Coronary artery (tissue), 2 donors: Measurements from ENCODE around the gene TRIM8.
A peak's percentile ranks its signal among the peaks of the same experiment; 100 is the strongest.
"Not testable (repeated sequence)": the region's sequence is repeated elsewhere in the genome, so short reads cannot be mapped to it uniquely, and the experiment has no call there.

Source experiments
- DNase-seq: peaks from one replicate; pipeline ENCODE4 v3.0.0-alpha.2; 2017; ENCODE audit warnings: low spot score
- H3K27ac ChIP-seq, 2 donors: fragments of 200-600 bp; sonication (generic); one replicate each; pipeline ENCODE4 v1.5.1; 2016 to 2019
- H3K4me3 ChIP-seq: fragments of 200-600 bp; sonication (generic); 2 replicates; pipeline ENCODE4 v1.5.1; 2016; ENCODE audit warnings: mild to moderate bottlenecking, moderate library complexity
- TF ChIP-seq, protein P1 (sequence below): fragments of 200-600 bp; sonication (generic); IDR thresholded peaks from one replicate; pipeline ENCODE4 v1.5.1; 2019; ENCODE audit warnings: antibody characterized with exemption

TRIM8 gene

DNA sequence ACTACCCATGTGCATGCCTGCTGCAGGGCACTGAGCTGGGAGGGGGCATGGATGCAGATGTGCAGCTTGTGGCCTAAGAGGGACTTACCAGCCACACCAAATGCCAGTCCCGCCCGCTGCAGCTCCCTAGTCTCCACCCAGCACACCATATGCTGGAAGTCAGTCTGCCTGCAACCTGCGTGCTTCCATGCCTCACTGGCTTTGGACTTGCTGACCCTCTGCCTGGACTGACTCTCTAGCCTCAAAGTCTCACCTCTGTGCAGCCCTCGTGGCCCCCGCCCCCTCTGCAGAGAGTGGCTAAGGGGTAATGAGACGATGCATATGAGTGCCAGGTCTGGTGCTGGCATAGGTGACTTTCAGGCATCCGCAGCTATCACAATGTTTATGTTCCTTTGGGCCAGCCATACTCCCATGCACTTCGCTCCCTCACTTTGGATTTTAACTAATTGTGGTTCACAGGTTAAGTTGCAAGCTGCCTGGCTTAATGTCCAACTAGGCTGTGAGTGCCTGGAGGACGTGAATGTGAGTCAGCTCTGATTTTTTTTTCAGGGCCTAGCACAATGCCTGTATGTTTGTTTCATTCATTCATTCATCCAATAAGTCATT, 21.7 kb downstream of the TRIM8 start:
- H3K27ac ChIP-seq = no peak overlapping the region
- H3K4me3 ChIP-seq = no peak overlapping the region
- DNase-seq = no peak
- TF ChIP-seq, protein P1, sequence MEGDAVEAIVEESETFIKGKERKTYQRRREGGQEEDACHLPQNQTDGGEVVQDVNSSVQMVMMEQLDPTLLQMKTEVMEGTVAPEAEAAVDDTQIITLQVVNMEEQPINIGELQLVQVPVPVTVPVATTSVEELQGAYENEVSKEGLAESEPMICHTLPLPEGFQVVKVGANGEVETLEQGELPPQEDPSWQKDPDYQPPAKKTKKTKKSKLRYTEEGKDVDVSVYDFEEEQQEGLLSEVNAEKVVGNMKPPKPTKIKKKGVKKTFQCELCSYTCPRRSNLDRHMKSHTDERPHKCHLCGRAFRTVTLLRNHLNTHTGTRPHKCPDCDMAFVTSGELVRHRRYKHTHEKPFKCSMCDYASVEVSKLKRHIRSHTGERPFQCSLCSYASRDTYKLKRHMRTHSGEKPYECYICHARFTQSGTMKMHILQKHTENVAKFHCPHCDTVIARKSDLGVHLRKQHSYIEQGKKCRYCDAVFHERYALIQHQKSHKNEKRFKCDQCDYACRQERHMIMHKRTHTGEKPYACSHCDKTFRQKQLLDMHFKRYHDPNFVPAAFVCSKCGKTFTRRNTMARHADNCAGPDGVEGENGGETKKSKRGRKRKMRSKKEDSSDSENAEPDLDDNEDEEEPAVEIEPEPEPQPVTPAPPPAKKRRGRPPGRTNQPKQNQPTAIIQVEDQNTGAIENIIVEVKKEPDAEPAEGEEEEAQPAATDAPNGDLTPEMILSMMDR = no peak

DNA sequence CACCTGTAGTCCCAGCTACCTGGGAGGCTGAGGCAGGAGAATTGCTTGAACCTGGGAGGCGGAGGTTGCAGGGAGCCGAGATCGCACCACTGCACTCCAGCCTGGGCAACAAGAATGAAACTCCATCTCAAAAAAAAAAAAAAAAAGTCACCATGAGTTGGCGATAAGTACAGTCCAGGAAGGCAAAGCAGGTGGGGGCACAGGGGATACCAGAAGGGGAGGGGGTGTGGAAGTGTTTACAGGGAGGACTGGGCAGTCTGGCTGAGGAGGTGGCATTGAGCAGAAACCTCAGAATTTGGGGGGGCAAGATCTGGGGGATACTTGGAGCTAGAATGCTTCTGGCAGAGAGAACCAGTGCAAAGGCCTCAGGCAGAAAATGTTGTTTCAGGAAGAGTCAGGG, 23.1 kb downstream of the TRIM8 start:
- H3K27ac ChIP-seq, H3K4me3 ChIP-seq, DNase-seq: not testable (repeated sequence)

DNA sequence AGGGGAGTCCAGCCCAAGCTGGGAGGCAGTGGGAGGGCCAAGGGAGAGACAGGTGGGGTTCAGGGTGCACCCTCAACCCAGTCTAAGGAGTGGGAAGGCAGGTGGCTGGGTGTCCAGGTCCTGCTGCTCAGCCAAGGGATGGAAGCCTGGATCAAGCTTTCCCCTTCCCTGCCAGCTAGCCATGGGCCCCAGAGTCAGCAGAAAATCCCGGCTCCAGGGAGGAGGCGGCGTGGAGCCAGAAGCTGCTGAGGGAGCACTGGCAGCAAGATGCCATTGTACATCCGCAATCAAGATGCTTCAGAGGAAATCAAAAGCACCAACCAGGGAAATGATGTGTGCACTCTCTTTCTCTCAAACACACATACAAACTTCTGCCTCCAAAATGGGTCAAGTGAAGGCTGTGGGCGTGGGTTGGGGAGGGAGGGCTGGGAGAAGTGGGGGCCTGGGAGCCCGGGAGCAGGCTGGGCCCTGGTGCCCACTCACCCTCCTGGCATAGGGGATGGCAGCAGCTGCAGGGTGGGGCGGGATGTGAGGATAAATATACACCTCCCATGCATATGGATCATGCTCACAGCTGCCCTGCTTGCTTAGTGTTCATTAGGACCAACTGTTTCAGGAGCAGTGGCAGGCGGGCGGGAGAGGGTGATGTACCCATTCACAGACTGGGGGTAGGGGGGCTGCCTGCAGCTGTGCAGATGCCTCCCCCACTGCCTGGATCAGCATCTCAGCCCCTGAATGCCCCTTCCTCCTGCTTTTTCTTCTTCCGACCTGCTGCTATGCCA, 24.2 kb downstream of the TRIM8 start:
- DNase-seq = no peak
- TF ChIP-seq, protein P1 = no peak
- H3K27ac ChIP-seq = peak overlapping the region; percentile 34 to 86
- no peak overlapping the region for H3K4me3 ChIP-seq

DNA sequence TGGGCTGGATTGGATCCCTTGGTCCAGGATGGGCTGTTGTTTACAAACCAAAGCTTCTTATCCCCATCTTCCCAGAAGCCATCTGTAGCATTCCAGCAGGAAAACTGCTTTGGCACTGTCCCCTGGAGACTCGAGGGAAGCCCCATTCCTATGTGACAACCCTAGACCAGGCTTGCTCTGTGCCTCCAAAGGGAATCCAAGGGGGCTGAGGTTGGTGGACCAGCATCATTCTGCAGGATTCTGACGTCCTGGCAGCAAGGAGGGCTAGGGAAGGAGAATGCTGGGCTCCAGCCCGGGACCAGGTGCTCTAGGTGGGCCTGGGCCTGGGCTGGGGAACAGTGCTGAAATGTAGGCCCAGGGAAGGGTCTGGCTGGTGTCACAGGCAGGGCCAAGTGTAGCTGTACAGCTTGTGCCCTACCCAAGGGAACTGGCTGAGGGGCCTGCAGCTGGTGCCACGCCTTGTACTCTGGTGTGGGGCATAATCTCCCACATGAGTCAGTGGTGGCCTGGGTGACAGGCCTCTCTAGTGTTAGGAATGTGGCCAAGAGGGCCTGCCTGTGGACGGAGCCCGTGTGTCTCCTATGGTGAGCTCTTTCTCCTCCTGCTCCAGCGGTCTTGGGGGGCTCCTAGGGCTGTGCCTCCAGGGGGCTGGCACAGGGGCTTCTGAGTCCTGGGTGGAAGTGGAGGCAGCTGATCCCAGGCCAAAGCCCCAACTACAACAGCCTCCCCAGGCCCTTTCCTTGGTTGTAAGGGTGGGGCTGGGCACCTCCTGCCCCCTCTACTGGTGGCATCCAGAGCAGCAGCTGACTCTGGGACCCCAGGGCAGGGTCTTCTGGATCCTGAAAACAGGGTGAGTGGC, 25.2 kb downstream of the TRIM8 start:
- Histone ChIP-seq H3K27ac (peak overlapping the region; percentile 34 to 86), H3K4me3 (no peak overlapping the region)
- TF ChIP-seq, protein P1 = no peak
- DNase-seq = peak; percentile 84

DNA sequence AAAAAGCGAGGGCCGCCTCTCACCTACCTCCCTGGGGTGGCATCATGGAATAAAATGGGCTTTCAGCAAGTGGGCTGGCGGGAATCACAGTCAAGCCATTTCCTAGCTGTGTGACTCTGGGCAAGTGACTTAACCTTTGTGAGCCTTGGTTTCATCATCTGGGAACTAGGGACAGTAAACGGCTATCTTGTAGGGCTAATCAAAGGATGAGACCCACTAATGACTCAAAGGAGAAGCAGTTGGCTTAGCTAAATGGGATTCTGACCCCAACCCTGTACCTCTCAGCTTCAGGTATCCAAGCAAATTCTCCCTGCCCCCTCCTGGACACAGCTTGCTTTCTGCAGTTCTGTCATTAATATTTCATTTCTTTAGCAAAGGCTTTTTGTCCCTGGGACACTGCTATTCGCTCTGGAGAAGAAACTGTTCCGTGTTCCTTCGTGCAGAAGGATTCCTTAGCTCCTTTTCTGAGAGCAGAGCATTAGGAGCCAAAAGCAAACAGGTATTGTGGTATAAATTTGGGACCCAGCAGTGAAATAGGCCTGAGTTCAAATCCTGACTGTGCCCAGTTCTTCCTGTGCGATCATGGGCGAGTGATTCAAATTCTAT, 25.9 kb downstream of the TRIM8 start:
- TF ChIP-seq, protein P1 = no peak
- DNase-seq = no peak
- Histone ChIP-seq H3K4me3 (no peak overlapping the region), H3K27ac (peak overlapping the region; percentile 34 to 86)

DNA sequence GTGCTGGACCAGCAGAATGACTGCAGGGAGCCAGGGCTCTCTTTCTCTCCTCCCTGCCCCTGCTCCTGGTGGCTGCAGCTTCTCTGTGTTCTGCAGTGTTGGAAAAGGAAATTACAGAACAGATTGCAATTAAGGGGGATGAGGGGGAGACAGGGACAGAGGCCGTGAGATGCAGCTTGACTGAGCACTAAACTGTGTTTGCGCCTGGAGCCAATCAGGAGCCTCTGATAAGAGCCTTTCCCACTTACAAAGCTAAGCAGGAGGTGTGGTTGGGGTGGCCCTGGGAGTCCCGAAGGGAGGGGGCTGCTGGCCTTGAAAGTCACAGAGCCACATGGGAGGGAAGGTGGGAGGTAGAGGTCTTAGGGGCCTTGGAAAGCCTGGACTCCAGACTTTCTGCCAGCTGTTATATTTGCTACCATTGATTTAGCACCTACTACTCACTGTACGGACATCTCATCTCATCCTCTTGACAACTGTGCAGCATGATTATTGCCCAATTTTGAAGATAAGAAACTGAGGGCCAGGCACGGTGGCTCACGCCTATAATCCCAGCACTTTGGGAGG, 26.7 kb downstream of the TRIM8 start:
- Histone ChIP-seq H3K27ac (peak overlapping the region in 1 of 2 donors; percentile 86), H3K4me3 (no peak overlapping the region)
- no peak for DNase-seq

More for the DNA sequence above, 26.7 kb downstream of the TRIM8 start:
- TF ChIP-seq, protein P1 = no peak
